Measurements from ENCODE around the gene CRACR2B.

CRACR2B gene

GRCh38 chr11:855330-855674, 27.6 kb downstream of the CRACR2B start:
- DNase-seq: no peak

- no peak for DNase-seq
Measured at GRCh38 chr11:855796-856195, 28.1 kb downstream of the CRACR2B start.

GRCh38 chr11:856397-856796, 28.7 kb downstream of the CRACR2B start:
- DNase-seq: no peak

- no peak for DNase-seq
Measured at GRCh38 chr11:858053-858761, 30.5 kb downstream of the CRACR2B start.

GRCh38 chr11:858762-859339, 31.1 kb downstream of the CRACR2B start:
- no peak for DNase-seq

GRCh38 chr11:859394-860131, 31.8 kb downstream of the CRACR2B start:
- DNase-seq: peak; percentile 64

GRCh38 chr11:860234-861104, 32.8 kb downstream of the CRACR2B start:
- no peak for DNase-seq

GRCh38 chr11:861105-861479, 33.4 kb downstream of the CRACR2B start:
- no peak for DNase-seq

- no peak for DNase-seq
Measured at GRCh38 chr11:862081-862661, 34.5 kb downstream of the CRACR2B start.

GRCh38 chr11:862696-863022, 34.9 kb downstream of the CRACR2B start:
- DNase-seq: no peak

GRCh38 chr11:863023-863909, 35.5 kb downstream of the CRACR2B start:
- DNase-seq: no peak

- no peak for DNase-seq
Measured at GRCh38 chr11:863910-864827, 36.5 kb downstream of the CRACR2B start.

- no peak for DNase-seq
Measured at GRCh38 chr11:864898-865297, 37.2 kb downstream of the CRACR2B start.

- no peak for DNase-seq
Measured at GRCh38 chr11:865462-866430, 38.0 kb downstream of the CRACR2B start.

- no peak for DNase-seq
Measured at GRCh38 chr11:866481-866880, 38.8 kb downstream of the CRACR2B start.

GRCh38 chr11:867856-868358, 40.2 kb downstream of the CRACR2B start:
- DNase-seq: no peak

GRCh38 chr11:868394-868793, 40.7 kb downstream of the CRACR2B start:
- no peak for DNase-seq

- no peak for DNase-seq
Measured at GRCh38 chr11:868802-869201, 41.1 kb downstream of the CRACR2B start.

GRCh38 chr11:869399-870126, 41.8 kb downstream of the CRACR2B start:
- no peak for DNase-seq
